Body of pancreas (tissue), 4 donors: ENCODE data around the gene GPR31.
"Not testable (repeated sequence)": the region's sequence is repeated elsewhere in the genome, so short reads cannot be mapped to it uniquely, and the experiment has no call there.

Source experiments
- CTCF ChIP-seq, 7 experiments: fragments of 450-650 bp in 4 of 7; fragments of 200-600 bp in 3 of 7; sonication (generic) in 3 of 7; IDR thresholded peaks; one replicate each; pipeline ENCODE4 v1.5.1; 2016 to 2019; ENCODE audit warnings: antibody characterized with exemption in 7 of 7
- POLR2A ChIP-seq, 3 donors: fragments of 450-650 bp; IDR thresholded peaks; one replicate each; pipeline ENCODE4 v1.6.1; 2016; ENCODE audit warnings: antibody characterized with exemption in 3 of 3, mild to moderate bottlenecking in 2 of 3

GRCh38 chr6:167167699-167168098 is 9.9 kb upstream of the GPR31 start:
- TF ChIP-seq CTCF, POLR2A (IDR thresholded peaks at IDR 0.05): not testable (repeated sequence)
